NCI-H128 (cell line): ENCODE measurements around the gene CYSRT1.
A peak's percentile ranks its signal among the peaks of the same experiment; 100 is the strongest.
"Not testable (repeated sequence)": the region's sequence is repeated elsewhere in the genome, so short reads cannot be mapped to it uniquely, and the experiment has no call there.

ENCODE experiments used
- DNase-seq: peaks from one replicate; lab custom pipeline; 2025; ENCODE audit not compliant: unreplicated experiment; lab: John Stamatoyannopoulos, UW

Gene CYSRT1

GRCh38 chr9:137247916-137248175 is 22.9 kb downstream of the CYSRT1 start:
- no peak for DNase-seq

GRCh38 chr9:137250329-137251193 is 25.6 kb downstream of the CYSRT1 start:
- DNase-seq, result no peak

DNA sequence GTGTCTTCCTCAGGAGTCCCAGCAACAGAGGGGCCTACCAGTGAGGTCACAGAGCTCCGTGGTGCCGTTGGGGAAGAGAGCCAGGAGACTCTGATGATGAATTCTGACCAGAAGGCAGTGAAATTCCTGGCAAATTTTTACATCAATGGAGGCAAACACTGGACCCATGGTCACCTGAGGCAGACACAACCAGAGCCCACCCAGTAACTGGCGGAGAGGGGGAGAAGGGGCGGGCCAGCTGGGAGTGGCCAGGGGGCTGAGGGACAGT is 26.2 kb downstream of the CYSRT1 start, which contains the start of gene STPG3:
STPG3 (plus strand) TSS at position 93 of the 268 bp plus-strand sequence; CDS start at position 94, 1 bp downstream.
- DNase-seq, result no peak

GRCh38 chr9:137251490-137252268 is 26.7 kb downstream of the CYSRT1 start:
- DNase-seq, result no peak

GRCh38 chr9:137252555-137253506 is 27.9 kb downstream of the CYSRT1 start:
- peak; percentile 43 for DNase-seq

DNA sequence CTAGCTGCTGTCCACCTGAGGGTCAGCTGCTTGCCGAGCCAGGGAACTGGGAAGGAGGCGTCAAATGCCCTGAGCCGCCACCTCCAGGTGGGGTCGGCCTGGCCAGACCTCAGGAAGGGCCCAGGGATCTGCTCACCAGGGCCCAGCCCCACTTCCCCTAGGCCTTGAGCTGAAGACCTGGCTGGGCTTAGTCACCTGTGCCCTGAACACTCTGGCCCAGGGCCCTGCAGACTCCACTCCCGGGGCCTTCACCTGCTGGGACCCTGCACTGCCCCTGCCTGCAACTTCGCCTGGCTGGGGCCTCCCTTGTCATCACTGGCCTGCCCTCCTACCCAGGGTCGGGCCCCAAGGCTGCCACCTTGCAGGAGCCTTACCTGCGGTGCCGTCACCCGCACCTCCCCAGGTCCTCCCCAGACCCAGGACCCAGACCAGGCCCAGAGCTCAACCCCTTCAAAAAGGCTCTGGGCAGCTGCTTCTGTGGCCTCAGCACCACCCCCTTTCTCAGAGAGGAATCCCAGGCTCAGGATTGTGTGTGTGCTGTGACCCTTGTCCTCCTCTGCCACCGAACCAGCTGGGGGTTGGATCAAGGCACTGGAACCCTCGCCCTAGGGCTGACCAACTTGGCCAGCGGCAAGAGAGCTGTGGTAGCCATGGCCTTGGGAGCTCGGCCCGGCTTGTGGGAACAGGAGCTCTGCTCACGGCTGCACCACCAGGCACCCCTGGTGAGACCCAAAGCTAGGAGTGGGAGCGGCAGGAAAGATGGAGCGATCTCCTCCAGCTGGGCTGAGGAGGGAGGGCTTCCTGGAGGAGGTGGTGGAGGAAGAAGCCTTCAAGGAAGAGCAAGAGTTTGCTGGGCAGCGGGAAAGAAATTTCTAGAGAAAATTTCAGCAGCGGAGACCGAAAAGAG is 29.0 kb downstream of the CYSRT1 start:
- no peak for DNase-seq

DNA sequence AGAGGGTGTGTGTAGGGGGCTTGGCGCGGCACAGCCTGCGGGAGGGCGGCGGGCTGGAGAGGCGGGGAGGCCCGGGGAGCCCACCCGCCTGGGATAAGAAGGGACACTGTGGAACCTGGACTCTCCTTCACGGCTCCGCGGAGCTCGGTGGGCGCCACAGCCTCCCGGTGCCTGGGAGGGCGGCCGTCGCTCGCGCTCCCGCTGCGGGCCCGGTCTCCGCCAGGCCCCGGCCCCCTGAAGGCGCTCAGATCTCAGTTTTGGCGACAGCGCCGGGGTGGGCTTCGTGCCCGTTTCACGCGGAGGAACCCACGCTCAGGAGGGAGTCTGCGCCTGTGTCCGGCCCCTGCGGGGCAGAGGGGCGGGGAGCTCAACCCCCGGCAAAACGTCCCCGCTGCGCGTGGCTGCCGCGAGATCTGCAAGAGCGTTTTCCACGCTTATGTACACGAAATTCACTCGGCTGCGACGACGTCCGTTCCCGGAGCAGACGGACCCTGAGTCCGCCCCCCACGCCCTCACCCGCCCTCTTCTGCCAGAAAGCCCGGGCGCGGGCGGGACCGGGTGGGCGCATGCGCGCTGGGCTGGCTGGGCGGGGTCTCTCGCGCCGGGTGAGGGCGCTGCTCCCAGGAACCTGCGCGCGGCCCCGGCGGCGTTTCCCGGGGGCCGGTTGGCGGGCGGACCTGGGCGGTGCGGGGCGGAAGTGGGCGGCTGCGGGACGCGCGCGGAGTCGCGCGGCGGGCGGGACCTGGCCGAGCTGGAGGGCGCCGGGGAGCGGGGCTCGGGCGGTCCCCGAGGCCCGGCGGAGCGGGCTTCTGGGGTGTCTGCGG is 29.9 kb downstream of the CYSRT1 start, which contains the start of gene NELFB:
NELFB (plus strand) TSS at position 704 of the 824 bp plus-strand sequence.
- DNase-seq, result peak; percentile 85

DNA sequence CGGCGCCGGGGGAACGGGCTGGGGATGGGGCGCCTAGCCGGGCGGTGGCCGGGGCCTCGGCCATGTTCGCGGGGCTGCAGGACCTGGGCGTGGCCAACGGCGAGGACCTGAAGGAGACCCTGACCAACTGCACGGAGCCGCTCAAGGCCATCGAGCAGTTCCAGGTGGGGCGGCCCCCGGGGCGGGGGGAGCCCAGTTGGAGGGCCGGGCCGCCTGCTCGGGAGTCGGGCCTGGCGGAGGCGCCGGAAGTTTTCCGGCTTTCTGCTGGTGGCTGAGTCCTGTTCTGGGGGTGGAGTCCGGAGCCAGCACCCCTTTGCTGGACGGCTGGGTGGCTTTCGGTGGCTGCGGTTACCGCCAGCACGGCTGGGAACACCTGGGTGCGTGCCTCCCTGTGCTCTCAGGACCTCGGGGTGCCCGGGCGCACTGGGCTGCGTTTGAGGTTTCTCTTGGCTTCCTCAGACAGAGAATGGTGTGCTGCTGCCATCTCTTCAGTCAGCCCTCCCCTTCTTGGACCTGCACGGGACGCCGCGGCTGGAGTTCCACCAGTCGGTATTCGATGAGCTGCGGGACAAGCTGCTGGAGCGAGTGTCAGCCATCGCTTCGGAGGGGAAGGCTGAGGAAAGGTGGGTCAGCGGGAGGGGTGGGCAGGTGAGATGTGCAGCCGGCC is 30.6 kb downstream of the CYSRT1 start:
- no peak for DNase-seq

GRCh38 chr9:137256362-137256761 is 31.4 kb downstream of the CYSRT1 start:
- DNase-seq, result no peak

- no peak for DNase-seq
Observed at GRCh38 chr9:137256856-137257255, 31.9 kb downstream of the CYSRT1 start.

DNA sequence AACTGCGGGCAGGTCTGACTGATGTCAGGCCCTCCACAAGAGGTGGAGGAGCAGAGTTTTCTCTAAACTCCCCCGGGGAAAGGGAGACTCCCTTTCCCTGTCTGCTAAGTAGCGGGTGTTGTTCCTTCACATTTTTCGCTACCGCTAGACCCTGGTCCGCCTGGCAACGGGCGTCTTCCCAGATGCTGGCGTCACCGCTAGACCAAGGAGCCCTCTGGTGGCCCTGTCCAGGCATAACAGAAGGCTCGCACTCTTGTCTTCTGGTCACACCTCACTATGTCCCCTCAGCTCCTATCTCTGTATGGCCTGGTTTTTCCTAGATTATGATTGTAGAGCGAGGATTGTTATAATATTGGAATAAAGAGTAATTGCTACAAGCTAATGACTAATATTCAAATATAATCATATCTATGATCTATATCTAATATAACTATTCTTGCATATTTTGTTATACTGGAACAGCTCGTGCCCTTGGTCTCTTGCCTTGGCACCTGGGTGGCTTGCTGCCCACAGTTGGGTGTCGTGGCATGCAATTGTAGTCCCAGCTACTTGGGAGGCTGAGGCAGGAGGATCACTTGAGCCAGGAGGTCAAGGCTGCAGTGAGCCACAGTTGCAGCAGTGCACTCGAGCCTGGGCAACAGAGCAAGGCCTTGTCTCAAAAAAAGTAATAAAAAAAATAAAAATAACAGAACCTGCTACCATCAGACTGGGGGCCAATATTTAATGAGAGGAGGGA is 37.4 kb downstream of the CYSRT1 start:
- not testable (repeated sequence) for DNase-seq

DNA sequence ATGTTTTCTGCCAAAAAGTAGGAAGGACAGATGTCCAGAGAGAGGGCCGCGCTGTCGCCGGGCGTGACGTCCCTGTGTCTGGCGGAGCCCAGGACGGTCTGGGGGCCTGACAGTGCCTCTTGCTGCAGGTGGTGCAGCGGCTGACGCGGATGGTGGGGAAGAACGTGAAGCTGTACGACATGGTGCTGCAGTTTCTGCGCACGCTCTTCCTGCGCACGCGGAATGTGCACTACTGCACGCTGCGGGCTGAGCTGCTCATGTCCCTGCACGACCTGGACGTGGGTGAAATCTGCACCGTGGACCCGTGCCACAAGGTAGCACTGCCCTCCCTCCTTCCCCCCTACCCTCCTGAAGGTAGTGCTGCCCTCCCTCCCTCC is 37.9 kb downstream of the CYSRT1 start:
- no peak for DNase-seq

GRCh38 chr9:137263506-137263905 is 38.5 kb downstream of the CYSRT1 start:
- DNase-seq, result no peak

DNA sequence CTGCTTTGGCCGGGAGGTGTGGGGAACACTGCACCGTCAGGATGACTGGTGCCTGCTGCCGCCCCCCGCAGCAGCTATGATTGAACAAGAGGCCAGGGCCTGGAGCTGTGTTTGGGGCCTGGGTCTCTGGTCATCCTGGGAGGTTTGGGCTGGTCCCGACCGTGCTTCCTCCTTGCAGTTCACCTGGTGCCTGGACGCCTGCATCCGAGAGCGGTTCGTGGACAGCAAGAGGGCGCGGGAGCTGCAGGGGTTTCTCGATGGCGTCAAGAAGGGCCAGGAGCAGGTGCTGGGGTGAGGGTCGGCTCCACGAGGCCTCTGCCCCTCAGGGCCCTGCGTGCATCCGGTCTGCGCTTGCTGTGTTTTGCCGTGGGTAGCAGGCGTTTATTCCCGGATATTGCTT is 39.1 kb downstream of the CYSRT1 start:
- no peak for DNase-seq

DNA sequence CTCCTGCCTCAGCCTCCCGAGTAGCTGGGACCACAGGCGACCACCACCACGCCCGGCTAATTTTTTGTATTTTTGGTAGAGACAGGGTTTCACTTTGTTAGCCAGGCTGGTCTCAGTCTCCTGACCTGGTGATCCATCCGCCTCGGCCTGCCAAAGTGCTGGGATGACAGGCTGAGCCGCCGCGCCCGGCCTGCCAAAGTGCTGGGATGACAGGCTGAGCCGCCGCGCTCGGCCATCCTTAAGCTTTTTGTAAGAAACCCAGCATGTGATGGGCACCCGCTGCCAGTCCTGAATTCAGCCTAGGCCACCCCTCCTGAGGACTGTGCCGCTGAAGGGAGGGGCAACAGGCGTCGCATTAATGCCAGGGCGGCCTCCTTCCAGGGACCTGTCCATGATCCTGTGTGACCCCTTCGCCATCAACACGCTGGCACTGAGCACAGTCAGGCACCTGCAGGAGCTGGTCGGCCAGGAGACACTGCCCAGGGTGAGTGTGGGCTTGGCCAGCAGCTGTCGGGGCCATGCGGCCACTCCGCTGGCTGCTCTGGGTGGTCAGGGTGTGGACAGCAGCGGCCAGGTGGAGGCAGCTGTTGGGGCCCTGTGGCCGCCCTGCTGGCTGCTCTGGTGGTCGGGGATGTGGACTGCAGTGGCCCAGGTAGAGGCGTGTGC is 40.7 kb downstream of the CYSRT1 start:
- DNase-seq, result no peak

- no peak for DNase-seq
Observed at GRCh38 chr9:137266162-137266527, 41.2 kb downstream of the CYSRT1 start.

DNA sequence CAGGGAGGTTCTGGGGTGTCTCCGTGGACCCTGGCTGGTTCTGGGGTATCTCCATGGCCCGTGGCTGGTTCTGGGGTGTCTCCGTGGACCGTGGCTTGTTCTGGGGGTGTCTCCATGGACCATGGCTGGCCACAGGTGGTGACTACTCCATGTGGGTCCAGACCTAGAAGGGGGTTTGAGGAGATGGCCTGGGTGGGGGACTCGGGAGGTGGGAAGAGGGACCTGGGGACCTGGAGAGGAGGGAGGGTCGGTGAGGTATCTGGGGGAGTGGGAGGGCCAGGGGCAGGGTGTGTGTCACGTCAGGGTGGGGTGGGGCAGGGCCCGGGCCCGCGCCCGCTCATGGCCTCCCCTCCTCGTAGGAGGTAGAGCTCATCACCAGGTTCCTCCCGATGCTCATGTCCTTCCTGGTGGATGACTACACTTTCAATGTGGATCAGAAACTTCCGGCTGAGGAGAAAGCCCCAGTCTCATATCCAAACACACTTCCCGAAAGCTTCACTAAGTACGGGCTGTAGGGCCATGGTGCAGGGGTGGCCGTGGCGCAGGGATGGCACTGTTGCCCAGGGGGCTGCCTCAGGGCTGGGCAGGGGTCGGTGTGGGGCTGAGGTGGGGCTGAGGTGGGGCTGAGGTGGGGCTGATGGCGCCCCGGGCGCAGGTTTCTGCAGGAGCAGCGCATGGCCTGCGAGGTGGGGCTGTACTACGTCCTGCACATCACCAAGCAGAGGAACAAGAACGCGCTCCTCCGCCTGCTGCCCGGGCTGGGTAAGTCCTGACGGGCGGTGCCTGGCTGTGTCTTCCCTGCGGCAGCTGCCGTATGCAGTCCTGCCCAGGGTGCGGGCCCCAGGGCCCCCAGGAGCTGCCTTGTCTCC is 41.8 kb downstream of the CYSRT1 start:
- DNase-seq, result no peak
